ENCODE results near the gene ARMC8.
A peak's percentile ranks its signal among the peaks of the same experiment; 100 is the strongest.

Gene ARMC8

DNA sequence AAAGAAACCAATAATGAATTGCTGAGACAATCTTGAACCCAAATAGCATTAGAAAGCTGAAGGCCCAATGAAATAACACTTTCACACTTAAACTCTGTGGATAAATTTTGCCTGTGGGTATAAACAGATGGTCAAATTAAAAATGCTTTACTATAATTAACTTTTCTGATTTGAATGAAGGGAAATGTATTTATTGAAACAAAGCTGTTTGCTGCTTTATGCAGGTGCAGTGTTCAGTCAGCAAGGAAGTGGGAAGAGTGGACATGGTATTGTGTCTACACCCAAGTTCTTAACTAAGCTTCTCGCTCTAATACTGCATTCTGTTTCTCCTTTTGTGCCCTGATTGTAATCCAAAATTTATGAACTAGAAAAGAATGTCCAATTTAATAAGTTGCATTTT is 110.8 kb downstream of the ARMC8 start:
- DNase-seq (ENCODE audit: insufficient read length, low spot score) (no peak), FAIRE-seq (no peak)

DNA sequence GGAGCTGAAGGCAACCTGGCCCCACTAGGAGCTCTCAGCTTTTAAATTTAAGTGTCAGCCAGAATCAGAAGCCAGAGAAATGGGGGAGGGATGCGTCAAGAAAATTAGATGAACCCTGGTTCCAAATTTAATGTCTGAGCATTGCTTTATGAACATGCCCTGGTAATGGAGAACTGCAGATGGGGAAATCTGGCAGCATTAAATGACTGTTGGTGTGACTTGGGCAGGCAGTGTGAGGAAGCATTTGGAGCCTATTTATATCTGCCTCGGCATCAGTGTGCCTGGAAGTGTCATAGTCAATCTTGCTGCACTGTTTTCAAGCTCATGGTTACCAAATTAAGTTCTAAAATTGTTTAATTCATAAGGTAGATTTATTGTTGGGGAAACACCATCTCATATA is 113.5 kb downstream of the ARMC8 start:
- FAIRE-seq: no peak
- DNase-seq (ENCODE audit: insufficient read length, low spot score): no peak

DNA sequence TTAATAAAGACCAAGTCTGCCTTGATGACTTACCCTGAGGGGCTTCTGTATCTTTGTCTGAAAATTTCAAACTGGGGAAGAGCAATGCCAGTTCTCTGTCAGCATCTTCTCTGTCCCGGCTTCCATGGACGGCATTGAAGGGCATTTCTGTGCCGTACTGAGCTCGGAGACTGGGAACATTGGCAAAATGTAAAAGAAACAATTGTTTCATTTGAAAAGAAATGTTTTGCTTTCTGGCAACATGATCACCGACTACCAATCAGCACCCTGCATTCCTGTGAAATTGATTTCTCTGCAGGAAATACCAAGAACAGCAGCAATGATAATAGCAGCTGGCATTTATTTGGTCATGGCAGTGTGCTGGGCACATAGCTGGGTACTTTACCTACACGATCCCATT is 116.4 kb downstream of the ARMC8 start:
- FAIRE-seq (no peak), DNase-seq (ENCODE audit: insufficient read length, low spot score) (no peak)

DNA sequence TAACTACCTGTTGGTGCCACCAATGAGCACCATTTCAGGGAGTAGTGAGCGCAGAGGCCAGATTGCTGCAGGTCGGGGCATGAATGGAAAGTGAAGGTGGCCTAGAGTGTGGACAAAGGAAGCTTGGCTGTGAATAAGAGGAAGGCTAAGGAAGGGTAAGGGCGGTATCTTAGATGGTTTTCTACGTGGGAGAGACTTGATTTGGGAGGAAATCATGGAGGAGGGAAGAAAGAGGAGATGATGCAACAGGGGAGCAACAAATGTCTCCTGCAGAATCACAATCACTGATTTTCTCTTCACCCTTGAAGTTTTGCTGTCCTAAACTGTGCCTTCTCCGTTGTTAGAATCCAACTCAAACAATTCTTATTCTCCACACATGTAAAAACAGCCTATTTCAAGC is 120.8 kb downstream of the ARMC8 start:
- FAIRE-seq: no peak
- DNase-seq (ENCODE audit: insufficient read length, low spot score): no peak

DNA sequence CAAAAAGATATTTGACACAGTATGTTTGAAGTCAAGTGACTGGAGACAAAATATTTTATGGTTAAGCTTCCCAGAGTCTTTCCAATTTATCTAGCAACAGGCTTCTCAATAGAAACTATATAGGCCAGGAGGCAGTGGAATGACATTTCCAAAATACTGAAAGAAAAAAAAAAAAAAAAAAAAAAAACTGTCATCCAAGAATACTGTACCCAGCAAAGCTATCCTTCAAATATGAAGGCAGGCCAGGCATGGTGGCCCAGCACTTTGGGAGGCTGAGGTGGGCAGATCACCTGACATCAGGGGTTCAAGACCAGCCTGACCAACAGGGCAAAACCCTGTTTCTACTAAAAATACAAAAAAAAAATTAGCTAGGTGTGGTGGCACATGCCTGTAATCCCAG is 121.7 kb downstream of the ARMC8 start:
- no peak for DNase-seq (ENCODE audit: insufficient read length, low spot score)
- FAIRE-seq: no peak

DNA sequence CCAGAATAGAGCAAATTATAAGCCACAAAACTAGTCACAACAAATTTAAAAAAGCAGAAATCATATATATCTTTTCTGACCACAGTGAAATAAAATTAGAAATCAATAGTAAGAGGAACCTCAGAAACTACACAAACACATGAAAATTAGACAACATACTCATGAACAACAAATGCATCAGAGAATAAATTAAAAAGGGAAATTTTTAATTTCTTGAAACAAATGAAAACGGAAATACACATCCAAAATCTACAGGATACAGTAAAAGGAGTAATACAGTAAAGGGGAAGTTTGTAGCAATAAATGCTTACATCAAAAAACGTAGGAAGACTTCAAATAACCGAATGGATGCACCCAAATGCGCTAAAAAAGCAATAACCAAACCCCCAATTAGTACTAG is 123.4 kb downstream of the ARMC8 start:
- FAIRE-seq (no peak), DNase-seq (ENCODE audit: insufficient read length, low spot score) (no peak)

DNA sequence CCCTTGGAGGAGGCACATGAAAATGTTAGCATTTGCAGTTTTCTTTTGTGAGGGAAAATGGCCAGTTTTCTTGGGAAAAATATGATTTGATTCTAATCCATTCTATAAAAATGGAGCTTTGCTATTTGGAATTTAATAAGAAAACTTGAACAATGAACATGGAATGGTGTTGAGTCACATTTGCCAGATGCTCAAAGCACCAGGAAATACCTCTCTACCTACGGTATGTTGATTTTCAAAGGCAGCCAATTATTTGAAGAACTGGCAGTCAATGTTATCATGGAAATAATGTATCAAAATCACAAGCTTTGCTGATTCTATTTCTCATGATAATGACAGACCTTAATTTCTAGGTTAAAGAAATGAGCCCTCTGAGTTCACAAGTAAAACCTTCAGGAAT is 127.7 kb downstream of the ARMC8 start:
- DNase-seq (ENCODE audit: insufficient read length, low spot score): no peak
- no peak for FAIRE-seq

DNA sequence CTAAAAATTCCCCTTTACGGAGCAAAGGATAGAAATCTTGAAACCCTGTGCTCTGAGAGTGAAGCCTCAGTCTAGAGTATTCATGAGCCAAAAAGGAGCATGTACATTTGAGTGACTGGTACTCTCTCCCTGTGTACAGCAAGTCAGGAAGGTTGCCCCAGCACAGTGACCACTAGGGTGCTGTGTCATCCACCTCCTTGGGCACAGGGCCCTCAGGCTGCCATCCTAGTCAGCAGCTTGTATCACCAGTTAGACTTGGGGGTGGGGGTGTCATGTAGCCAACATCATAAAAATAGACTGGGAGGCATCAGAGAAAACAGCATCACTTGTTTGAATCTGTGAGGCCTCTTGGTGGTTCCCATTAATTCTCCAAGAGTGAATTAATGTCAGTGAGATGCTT is 130.6 kb downstream of the ARMC8 start:
- FAIRE-seq: no peak
- DNase-seq (ENCODE audit: insufficient read length, low spot score): no peak

DNA sequence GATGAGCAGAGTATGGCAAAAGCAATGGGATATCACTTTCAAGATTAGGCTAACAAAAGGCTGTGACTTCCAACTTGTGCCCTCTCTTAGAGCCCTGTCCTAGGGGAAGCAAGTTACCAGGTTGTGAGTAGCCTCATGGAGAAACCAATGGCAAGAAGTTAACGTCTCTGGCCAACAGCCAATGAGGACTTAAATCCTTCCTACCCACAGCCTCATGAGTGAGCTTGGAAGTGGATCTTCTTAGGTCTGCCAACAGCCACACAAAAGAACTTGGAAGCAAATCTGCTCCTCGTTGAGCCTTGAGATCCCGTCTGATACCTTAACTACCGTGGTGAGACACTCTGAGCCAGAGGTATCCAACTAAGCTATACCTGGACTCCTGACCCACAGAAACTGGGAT is 136.9 kb downstream of the ARMC8 start:
- no peak for FAIRE-seq

DNA sequence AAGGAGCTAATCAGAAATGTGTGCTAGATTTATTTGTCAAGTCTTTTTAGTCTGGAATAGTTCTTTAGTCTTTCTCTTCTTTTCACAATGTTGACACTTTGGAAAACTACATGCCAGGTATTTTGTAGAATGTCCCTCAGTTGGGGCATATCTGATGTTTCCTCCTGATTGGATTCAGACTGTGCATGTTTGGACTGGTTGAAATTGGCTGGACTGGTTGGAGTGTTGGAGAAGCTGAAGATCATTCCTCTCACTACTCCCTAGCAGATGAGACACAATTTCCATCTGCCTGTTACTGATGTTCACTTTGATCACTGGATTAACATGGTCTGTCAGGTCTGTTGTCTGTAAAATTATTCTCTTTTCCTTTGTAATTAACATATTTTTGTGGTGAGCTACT is 138.9 kb downstream of the ARMC8 start:
- no peak for DNase-seq (ENCODE audit: insufficient read length, low spot score)
- FAIRE-seq: no peak

More for the DNA sequence above, 136.9 kb downstream of the ARMC8 start:
- no peak for DNase-seq (ENCODE audit: insufficient read length, low spot score)

DNA sequence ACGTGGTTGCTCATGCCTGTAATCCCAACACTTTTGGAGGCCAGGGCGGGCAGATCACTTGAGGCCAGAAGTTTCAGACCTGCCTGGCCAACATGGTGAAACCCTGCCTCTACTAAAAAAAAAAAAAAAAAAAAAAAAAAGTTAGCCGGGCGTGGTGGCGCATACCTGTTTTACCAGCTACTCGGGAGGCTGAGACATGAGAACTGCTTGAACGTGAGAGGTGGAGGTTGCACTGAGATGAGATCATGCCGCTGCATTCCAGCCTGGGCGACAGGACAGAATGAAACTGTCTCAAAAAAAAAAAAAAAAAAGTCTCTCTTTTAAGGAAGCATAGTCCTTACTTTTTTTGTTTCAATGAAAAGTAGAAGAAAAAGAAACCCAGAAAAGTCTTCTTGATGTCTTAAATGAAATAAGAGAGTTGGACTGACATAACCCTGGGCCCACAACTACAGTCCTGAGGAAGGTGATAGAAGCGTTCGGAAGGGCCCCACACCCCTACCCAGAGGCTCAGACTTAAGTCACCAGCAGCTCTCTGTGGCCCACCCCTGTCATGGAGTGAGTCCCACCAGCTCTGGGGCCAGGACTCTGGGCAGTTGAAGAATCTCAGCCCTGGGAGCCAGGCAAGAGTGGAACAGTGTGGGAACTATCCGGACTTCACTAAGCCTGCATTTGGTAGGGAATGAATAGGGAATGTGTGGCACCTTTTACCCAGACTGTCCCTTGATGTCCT is 139.9 kb downstream of the ARMC8 start:
- FAIRE-seq: no peak
- DNase-seq (ENCODE audit: insufficient read length, low spot score): no peak

DNA sequence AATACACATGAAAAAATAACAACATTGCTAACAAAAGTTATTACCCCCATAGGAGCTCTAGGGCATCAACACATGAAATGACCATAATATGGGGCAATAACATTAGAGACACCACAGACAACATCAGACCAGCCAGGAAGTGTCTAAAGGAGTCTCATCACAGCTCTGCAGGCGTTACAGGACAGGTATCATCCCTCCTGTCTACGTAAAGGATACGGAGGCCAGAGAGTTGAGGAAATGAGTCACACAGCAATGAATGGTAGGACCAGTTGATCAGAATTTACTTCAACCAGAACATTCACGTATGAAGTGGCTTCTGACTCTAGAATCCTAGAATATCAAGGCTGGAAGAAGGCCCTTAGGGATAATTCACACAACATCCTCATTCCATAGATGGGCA is 140.7 kb downstream of the ARMC8 start:
- no peak for DNase-seq (ENCODE audit: insufficient read length, low spot score)
- FAIRE-seq: no peak

DNA sequence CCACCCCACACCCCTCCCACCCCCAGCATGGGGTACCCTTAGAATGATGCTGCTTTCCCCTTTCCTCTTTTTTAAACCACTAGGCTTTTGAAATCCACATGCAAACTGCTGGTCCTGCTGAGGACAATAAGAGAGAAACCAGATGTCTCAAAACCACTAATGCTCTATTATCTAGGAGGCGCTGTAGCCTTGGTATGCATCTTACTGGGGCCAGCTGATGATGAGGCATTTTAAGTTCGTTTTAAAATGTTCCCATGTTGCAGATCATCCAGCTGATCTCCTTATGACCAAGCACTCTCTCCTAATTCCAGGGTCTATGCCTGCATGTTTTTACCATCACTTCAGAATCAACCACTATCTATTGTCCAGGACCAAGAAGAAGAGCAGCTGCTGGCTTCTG is 141.2 kb downstream of the ARMC8 start:
- no peak for DNase-seq (ENCODE audit: insufficient read length, low spot score)
- FAIRE-seq: no peak

DNA sequence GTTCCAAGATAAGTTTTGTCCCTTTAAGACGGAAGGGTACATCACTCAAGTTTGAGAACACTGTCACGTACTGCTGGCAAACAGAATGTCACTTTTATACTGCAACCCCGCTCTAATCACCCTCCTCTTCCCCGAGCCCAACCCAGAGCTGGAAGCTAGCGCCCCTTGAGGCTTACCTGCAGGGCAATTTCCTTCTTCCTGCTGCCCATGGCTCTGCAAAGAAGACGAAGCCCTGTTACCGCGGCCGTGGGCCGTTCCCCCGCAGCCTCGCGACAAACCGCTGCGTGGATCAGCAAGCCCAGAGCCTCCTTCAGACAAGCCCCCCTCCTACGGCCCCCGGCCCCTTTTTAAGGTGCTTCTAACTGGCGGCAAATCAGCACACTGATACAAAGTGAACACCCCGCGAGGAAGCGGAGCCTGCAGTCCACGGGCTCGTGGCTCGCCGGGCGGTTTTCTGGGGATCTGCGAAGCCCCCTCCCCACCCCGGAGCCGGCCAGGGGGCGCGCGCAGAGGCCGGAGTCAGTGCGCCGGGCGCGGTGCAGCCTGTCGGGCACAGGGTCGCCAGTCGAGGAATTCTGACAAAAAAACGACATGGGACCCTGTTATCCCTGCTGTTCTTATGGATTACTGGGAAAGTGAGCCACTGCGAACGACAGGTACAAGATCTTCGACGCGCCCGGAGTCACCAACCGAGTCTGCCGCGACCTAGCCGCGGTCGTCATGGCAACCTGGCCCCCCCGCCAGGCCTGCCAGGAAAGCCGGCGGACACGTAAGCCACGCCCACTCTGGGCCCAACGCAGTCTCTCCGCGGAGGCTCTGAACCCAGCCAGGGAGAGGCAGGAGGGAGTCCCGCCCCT is 142.3 kb downstream of the ARMC8 start, which contains the start of gene NME9:
Gene NME9 (minus strand): TSS at position 725 of the 857 bp plus-strand sequence. CDS start 516 bp downstream, at position 209.
- FAIRE-seq (peak; percentile 82), DNase-seq (ENCODE audit: insufficient read length, low spot score) (peak; percentile 59)

DNA sequence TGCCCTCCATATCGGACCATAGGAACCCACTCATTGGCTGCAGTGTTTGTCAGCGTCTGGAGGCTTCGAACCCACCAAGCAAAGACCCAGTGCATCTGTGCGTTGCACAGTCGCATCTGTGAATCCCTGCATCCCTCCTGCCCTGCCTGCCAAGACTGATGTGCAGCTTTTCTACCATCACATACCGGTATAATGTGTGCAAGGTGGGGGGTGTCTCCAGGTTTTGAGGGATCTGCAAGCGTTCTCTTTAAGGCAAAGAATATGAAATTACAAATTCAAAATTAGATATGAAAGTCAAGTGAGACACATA is 142.8 kb downstream of the ARMC8 start:
- peak; percentile 60 for FAIRE-seq
- DNase-seq (ENCODE audit: insufficient read length, low spot score): no peak

DNA sequence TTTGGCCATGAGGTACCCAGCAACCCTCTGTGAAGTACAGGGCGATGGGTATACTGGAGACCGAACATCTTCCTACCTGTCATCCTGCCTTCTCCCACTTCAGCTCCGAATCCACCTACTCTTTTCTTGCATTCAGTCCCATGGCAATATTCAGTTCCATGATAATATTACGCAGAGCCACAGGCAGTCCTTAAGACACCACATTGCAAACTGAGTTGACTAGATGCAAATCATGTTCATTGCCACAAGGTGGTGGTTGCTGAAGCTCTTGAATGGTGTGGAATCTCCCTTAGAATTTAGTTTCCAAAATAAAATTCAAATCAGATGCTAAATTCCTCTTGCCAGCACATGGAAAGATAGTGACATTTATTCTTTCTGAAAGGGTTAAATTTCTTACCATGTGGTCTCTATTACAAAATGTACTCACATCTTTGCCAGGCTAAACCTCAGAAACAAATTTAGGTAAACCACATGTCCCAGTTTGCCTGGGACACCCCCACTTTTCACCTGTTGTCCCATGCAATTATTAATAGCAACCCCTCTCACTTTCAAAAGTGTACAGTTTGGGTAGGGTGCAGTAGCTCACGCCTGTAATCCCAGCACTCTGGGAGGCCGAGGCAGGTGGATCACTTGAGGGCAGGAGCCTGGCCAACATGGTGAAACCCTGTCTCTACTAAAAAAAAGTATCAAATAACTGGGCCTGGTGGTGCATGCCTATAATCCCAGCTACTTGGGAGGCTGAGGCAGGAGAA is 144.2 kb downstream of the ARMC8 start:
- FAIRE-seq (no peak), DNase-seq (ENCODE audit: insufficient read length, low spot score) (no peak)

DNA sequence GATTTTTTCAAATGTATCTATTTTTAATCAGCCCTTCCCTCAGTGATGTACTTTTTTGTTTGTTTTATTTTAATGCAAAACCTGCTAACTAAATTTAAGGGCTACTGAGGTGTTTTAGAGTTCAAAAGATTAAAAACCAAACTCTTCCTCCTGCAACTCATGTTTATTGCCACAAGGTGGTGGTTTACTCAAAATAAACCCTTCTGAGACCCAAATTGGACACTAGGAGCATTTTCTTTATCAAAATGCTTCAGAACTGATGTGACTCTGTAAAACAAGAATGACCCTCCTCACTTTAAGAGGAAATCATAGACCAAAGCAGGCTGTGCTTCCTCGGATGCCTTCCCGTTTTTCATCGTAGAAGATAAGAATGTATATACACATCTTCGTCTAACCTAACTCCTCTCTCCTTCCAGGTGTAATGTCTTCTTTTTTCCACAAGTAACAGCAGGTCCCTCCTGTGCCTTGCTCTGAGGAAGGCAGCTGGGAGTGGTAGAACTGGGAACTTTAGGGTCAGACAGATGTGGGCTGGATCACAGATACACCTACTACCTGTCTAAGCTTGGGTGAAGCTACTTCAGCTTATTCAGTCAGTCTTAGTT is 145.5 kb downstream of the ARMC8 start:
- DNase-seq (ENCODE audit: insufficient read length, low spot score) (no peak), FAIRE-seq (no peak)

DNA sequence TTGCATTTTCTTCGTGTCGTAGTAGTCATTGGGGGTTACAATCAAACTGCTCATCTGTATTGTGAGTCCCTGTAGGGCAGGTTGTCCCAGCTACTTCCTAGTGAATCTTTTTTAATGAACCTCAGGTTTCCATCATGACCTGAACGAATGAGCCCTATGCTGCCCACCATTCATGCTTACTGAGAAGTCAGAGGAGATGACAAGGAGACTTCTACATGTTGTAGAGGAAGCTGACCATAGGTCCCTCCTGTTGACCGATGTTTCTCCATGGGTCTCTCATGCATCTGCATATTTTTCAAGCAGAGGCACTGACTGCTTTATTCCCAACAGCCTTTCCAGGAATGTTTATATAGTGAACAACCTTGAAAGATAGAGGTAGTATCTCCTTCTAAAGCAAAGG is 147.5 kb downstream of the ARMC8 start:
- no peak for FAIRE-seq
- DNase-seq (ENCODE audit: insufficient read length, low spot score): no peak

DNA sequence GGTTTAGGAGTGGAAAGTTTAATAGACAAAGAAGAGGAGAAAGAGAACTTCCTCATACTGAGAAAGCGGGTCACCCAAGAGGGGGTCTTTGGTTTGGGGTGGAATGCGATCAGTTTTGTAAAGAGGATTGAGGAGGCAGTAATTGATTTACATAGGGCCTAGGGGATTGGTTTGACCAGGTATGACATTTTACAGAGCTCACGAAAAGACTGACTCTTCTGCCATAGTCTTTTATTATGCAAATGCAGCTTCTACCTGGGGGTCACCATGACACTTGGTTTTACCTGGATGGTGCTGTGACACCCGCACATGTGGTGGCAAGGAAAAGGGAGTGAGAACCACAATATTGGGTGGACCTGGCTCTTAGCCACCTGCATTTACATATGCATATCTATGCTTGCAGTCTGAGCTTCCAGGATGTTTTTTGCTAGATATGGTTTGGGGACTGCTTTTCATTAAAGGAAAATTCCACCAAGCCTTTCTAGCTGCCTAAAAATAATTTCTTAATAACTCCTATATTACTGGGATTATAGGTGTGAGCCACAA is 149.4 kb downstream of the ARMC8 start:
- no peak for DNase-seq (ENCODE audit: insufficient read length, low spot score)
- no peak for FAIRE-seq

DNA sequence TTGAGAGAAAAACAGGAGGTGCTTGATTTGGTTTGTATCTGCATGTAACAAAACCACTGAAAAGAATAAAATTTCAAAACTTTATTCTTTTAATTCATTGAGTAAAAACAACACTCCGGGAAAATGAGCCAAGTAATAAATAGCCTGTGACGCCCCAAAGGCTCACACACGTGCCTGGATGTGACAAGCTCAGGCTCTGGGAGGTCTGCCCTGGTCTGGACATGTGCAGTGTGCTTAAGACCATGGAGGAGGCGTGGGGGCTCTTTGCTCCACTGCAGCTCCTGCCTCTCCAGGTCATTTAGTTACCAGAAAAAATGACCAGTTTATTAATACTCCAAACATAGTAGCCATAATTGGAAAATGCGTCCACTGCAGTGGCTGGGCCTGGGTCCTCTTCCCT is 151.1 kb downstream of the ARMC8 start:
- FAIRE-seq (no peak), DNase-seq (ENCODE audit: insufficient read length, low spot score) (no peak)

DNA sequence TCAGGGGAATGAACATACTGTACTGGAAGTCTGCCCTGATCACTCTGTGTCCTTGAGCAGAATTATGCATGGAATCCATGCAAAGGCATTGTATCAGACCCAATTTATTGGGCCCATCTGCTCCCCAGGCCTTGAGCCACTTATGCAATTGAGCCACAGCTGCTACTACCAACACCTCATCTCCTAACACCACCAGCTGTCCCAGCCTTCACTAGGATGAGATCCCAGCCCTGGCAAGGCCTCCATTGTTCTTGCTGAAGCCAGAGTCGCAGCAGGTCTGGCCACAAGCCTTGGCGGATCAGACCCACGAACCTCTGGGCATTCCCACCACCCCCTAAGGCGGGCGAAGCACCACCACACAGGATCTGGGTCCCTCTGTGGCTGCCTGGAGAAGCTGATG is 151.7 kb downstream of the ARMC8 start:
- FAIRE-seq (no peak), DNase-seq (ENCODE audit: insufficient read length, low spot score) (no peak)

Measured in GM19239 (cell line).